GM12865 (cell line): ENCODE results near the gene SETD2.

Experiments used
- DNase-seq: peaks from one replicate; pipeline ENCODE4 v3.0.0; 2010; ENCODE audit warnings: low read depth
- H3K4me3 ChIP-seq: 2 replicates; pipeline ENCODE4 v1.5.1; 2011; ENCODE audit warnings: mild to moderate bottlenecking, low read depth, low read length, control low read depth
- CTCF ChIP-seq: IDR thresholded peaks from 2 replicates; pipeline ENCODE4 v1.5.1; 2011; ENCODE audit warnings: low read length, control low read depth, low read depth, inconsistent platforms; ENCODE audit not compliant: insufficient read depth; ENCODE audit errors: missing control alignments

SETD2 gene

GRCh38 chr3:47109393-47109792 is 54.5 kb downstream of the SETD2 start:
- TF ChIP-seq CTCF: no peak
- DNase-seq: no peak
- no peak overlapping the region for H3K4me3 ChIP-seq

DNA sequence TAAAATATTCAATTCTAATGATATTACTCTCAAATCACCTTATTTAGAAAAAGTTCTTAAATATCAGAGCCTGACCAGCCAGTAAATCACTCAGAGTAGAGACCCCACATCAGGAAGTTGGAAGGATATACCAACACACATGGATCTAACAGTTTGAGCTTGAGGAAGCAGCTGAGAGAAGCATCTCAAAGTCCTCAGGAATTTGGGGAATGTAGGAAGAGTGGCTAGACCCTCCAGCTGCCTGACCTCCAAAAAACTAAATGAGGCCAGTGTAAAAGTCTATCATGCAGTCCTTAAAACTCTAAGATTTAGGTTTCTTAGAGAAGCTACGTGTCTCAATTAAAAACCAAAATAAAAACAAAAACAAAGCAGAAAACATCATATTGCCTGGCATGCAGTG is 55.4 kb downstream of the SETD2 start:
- no peak for DNase-seq
- no peak for TF ChIP-seq CTCF
- no peak overlapping the region for H3K4me3 ChIP-seq

- no peak overlapping the region for H3K4me3 ChIP-seq
- TF ChIP-seq CTCF: no peak
- DNase-seq: no peak
These were observed 59.7 kb downstream of the SETD2 start for GRCh38 chr3:47104259-47104658.

- H3K4me3 ChIP-seq: no peak overlapping the region
- no peak for TF ChIP-seq CTCF
- no peak for DNase-seq
These were observed 60.3 kb downstream of the SETD2 start for GRCh38 chr3:47103619-47104018.

GRCh38 chr3:47102081-47102600 is 61.8 kb downstream of the SETD2 start:
- no peak for TF ChIP-seq CTCF
- no peak overlapping the region for H3K4me3 ChIP-seq
- DNase-seq: no peak

DNA sequence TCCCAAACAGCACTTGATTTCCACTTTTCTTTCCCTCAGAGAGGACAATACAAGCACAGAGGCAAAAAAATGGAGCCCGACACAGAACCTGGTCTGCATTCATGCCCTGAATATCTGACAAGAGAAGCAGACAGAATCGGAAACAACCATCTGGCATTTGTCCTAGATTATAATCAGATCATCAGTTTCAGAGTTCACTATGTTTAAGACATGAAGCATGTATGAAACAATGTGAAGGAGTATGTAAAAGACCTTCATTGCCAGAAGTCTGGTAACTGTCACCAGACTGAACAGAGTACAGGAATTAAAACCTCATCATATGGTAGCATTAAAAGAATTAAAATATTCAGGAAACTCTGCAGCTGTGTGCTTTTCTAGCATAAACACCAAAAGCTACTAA is 65.0 kb downstream of the SETD2 start:
- no peak overlapping the region for H3K4me3 ChIP-seq
- no peak for TF ChIP-seq CTCF
- no peak for DNase-seq

- no peak for DNase-seq
- H3K4me3 ChIP-seq: no peak overlapping the region
- TF ChIP-seq CTCF: no peak
These were observed 66.0 kb downstream of the SETD2 start for GRCh38 chr3:47097864-47098263.
